Measurements from ENCODE around the gene FAM171A2. TPM values are rescaled to one million over a fixed set of nuclear protein-coding genes. Genes with fewer than 3 reads are reported as not detected.
A peak's percentile ranks its signal among the peaks of the same experiment; 100 is the strongest.

FAM171A2 gene
- total and polyA plus RNA-seq, 2 of the 4 experiments (the other 2 are of a cell fraction) = 3.2 to 5.9 TPM

DNA sequence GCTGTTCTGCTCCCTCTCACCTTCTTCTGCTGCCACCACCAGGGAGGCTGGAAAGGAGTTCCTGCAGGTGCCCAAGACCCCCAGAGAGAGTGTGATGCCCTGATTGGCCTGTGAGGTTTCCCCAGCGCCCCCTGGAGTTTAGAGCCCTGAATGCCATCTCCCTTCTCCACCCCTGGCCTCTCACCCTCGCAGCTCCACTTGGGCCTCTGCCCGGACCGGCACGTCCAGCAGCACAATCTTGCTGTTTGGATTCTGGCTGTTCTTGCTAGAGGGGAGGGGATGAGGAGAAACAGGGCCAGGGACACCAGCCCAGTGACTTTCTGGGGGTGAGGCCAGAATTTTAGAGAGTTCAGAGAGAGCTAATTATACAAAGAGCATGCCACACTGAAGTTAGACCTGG is 12.5 kb upstream of the FAM171A2 start:
- Histone ChIP-seq H4K91ac (ENCODE audit: insufficient read depth, low read depth, low read length) (no peak overlapping the region), H3K9ac (ENCODE audit: low read depth, low read length) (no peak overlapping the region), H3K4me2 (ENCODE audit: low read depth, low read length) (no peak overlapping the region), H3K18ac (ENCODE audit: low read depth, low read length) (no peak overlapping the region), H2AK5ac (ENCODE audit: low read depth, low read length) (no peak overlapping the region), H4K5ac (ENCODE audit: low read depth, low read length) (no peak overlapping the region), H2AFZ (replicated peaks; ENCODE audit: low read length, poor library complexity) (peak overlapping the region; percentile 43), H3K36me3 (ENCODE audit: control insufficient read depth, insufficient read depth, low read length) (no peaks in the 10 kb centered on the region), H4K20me1 (ENCODE audit: insufficient read depth, low read length) (no peaks in the 10 kb centered on the region), H3K27ac (ENCODE audit: insufficient read depth, low read length) (no peak overlapping the region), H3K23ac (ENCODE audit: low read depth, low read length) (no peak overlapping the region), H3K4ac (ENCODE audit: low read depth, low read length) (no peak overlapping the region), H2AK9ac (replicated peaks; ENCODE audit: low read depth, low read length, poor library complexity) (peak overlapping the region; percentile 24), H2BK5ac (ENCODE audit: low read depth, low read length, poor library complexity, severe bottlenecking) (no peak overlapping the region), H4K8ac (ENCODE audit: low read depth in 2 of 2, low read length in 2 of 2) (no peak overlapping the region), H3K4me3 (ENCODE audit: insufficient read depth, low read depth, low read length) (no peak overlapping the region), H3K9me1 (ENCODE audit: insufficient read depth, low read length) (0 out of 2 replicates have a peak, but pooled peaks cover 5% of the 10 kb centered on the region), H2BK15ac (ENCODE audit: low read depth, low read length) (no peak overlapping the region), H3K9me3 (ENCODE audit: control insufficient read depth, insufficient read depth, low read length) (no peaks in the 10 kb centered on the region), H2BK20ac (ENCODE audit: low read depth, low read length) (no peak overlapping the region), H2BK120ac (ENCODE audit: low read depth, low read length) (no peak overlapping the region), H3K14ac (replicated peaks; ENCODE audit: low read depth, low read length) (no peak overlapping the region), H3K4me1 (ENCODE audit: control insufficient read depth, insufficient read depth, low read length) (peaks cover 2% of the 10 kb centered on the region; the same call in 1 of the 2 replicates), H3K27me3 (ENCODE audit: control insufficient read depth, insufficient read depth, low read length) (peaks cover 18% of the 10 kb centered on the region), H3K56ac (ENCODE audit: extremely low read depth, insufficient read depth, low read length) (no peak overlapping the region), H3K79me1 (ENCODE audit: low read depth in 1 of 2, low read length in 2 of 2) (no peaks in the 10 kb centered on the region)
- TF ChIP-seq, protein P1, sequence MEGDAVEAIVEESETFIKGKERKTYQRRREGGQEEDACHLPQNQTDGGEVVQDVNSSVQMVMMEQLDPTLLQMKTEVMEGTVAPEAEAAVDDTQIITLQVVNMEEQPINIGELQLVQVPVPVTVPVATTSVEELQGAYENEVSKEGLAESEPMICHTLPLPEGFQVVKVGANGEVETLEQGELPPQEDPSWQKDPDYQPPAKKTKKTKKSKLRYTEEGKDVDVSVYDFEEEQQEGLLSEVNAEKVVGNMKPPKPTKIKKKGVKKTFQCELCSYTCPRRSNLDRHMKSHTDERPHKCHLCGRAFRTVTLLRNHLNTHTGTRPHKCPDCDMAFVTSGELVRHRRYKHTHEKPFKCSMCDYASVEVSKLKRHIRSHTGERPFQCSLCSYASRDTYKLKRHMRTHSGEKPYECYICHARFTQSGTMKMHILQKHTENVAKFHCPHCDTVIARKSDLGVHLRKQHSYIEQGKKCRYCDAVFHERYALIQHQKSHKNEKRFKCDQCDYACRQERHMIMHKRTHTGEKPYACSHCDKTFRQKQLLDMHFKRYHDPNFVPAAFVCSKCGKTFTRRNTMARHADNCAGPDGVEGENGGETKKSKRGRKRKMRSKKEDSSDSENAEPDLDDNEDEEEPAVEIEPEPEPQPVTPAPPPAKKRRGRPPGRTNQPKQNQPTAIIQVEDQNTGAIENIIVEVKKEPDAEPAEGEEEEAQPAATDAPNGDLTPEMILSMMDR (conservative IDR thresholded peaks at IDR 0.05; ENCODE audit: low read depth, low read length) = peak; percentile 41
- no peak for TF ChIP-seq CHD1 (IDR thresholded peaks at IDR 0.05; ENCODE audit: low read depth, low read length)
- no peak for TF ChIP-seq BHLHE40 (IDR thresholded peaks at IDR 0.05; ENCODE audit: low read depth, low read length)
- no peak for TF ChIP-seq MXI1 (IDR thresholded peaks at IDR 0.05; ENCODE audit: borderline replicate concordance, low read depth, low read length)
- TF ChIP-seq USF2 (IDR thresholded peaks at IDR 0.05; ENCODE audit: low read depth, low read length) = no peak
- TF ChIP-seq MAFK (IDR thresholded peaks at IDR 0.05; ENCODE audit: low read depth, low read length) = no peak
- ATAC-seq (ENCODE audit: low read depth) = peak; percentile 81
- in situ Hi-C loops (cut with MboI; ENCODE audit: low sequenced_read_pairs) = no loop called here
- peak; percentile 10 for DNase-seq
- ChIA-PET CTCF (interaction anchor here (0.6 to 1.5 kb wide), 5 partner anchors 9 to 152 kb away, joined by 3 to 10 read pairs (median 4); partner anchors contain the start of gene FAM171A2), POLR2A (ENCODE audit: unreplicated experiment) (no interaction called here)
- WGBS, 2 experiments (ENCODE audit: extremely low coverage in 2 of 2, insufficient read length in 1 of 2) = no CpG with 5 or more reads among the region's 5 CpGs
- dilution Hi-C loops (cut with HindIII; ENCODE audit: low sequenced_read_pairs, unreplicated experiment) = no loop called here
- BruUV-seq (replicated peaks) = no TSS peak
- intact Hi-C loops (cut with micrococcal nuclease) = no loop called here

All from IMR-90 (cell line).